HepG2 (cell line): Measurements from ENCODE around the gene IL22RA1. TPM values are rescaled to one million over a fixed set of nuclear protein-coding genes. Genes with fewer than 3 reads are reported as not detected.

ENCODE experiments used
- ATF7 ChIP-seq, 2 experiments: fragments of 450-650 bp in 1 of 2; sonication (generic) in 1 of 2; formaldehyde crosslinking in 1 of 2; IDR thresholded peaks; 2 replicates each; pipeline versions ENCODE4 v1.4.0 to v1.6.1; 2016 to 2020; ENCODE audit warnings: antibody characterized with exemption in 1 of 2, mild to moderate bottlenecking in 1 of 2, missing genetic modification reagents in 1 of 2
- CEBPG ChIP-seq: IDR thresholded peaks from 2 replicates; pipeline ENCODE4 v1.6.1; 2016
- HCFC1 ChIP-seq: fragments of 150-350 bp; IDR thresholded peaks from 2 replicates; pipeline ENCODE4 v1.6.1; 2014; ENCODE audit warnings: low read depth, low read length
- HMG20B ChIP-seq: conservative IDR thresholded peaks from 2 replicates; pipeline ENCODE4 v1.6.1; 2016; ENCODE audit warnings: missing genetic modification reagents, missing compliant biosample characterization
- HNRNPK ChIP-seq: fragments of 200-400 bp; formaldehyde crosslinking; IDR thresholded peaks from 2 replicates; pipeline ENCODE4 v1.6.1; 2018; ENCODE audit warnings: low read length, low read depth, moderate library complexity, mild to moderate bottlenecking; ENCODE audit not compliant: poor library complexity, severe bottlenecking
- RAD51 ChIP-seq: fragments of 450-650 bp; IDR thresholded peaks from 2 replicates; pipeline ENCODE4 v1.6.1; 2016; ENCODE audit warnings: borderline replicate concordance
- TCF7L2 ChIP-seq: IDR thresholded peaks from 2 replicates; pipeline ENCODE4 v1.6.1; 2011; ENCODE audit warnings: mild to moderate bottlenecking, low read depth, low read length, moderate library complexity
- ZFP36L1 ChIP-seq: sonication (generic); formaldehyde crosslinking; IDR thresholded peaks from 2 replicates; pipeline ENCODE4 v1.8.0; 2022; ENCODE audit warnings: mild to moderate bottlenecking, missing genetic modification reagents, moderate library complexity
- ZNF138 ChIP-seq: sonication (generic); formaldehyde crosslinking; IDR thresholded peaks from 2 replicates; pipeline ENCODE4 v1.5.0; 2020; ENCODE audit warnings: mild to moderate bottlenecking, low read depth, missing genetic modification reagents
- ZNF20 ChIP-seq: sonication (generic); formaldehyde crosslinking; IDR thresholded peaks from 2 replicates; pipeline ENCODE4 v1.4.0; 2020; ENCODE audit warnings: mild to moderate bottlenecking, moderate library complexity, missing genetic modification reagents
- ZNF34 ChIP-seq: sonication (generic); formaldehyde crosslinking; IDR thresholded peaks from 2 replicates; pipeline ENCODE4 v1.4.0; 2020; ENCODE audit warnings: mild to moderate bottlenecking, missing genetic modification reagents, borderline replicate concordance
- ZNF629 ChIP-seq: sonication (generic); formaldehyde crosslinking; conservative IDR thresholded peaks from 2 replicates; pipeline ENCODE4 v1.5.0; 2020; ENCODE audit warnings: missing genetic modification reagents
- ZNF782 ChIP-seq: sonication (generic); formaldehyde crosslinking; IDR thresholded peaks from 2 replicates; pipeline ENCODE4 v1.4.0; 2020; ENCODE audit warnings: missing genetic modification reagents, mild to moderate bottlenecking, borderline replicate concordance
- ZNF790 ChIP-seq: sonication (generic); formaldehyde crosslinking; IDR thresholded peaks from 2 replicates; pipeline ENCODE4 v1.8.0; 2022; ENCODE audit warnings: missing genetic modification reagents, mild to moderate bottlenecking, borderline replicate concordance
- polyA plus RNA-seq, 8 experiments: library from polyadenylated mRNA; depleted of rRNA in 3 of 8; stranded (reverse) in 7 of 8; unstranded in 1 of 8; fragments of >200 nt; fragmentation: Illumina TruSeq in 4 of 8; extraction: Trizol in 4 of 8; gene quantifications; 2 replicates each; pipeline versions ENCODE4 v1.2.1 to v1.2.3, GENCODE V29; 2011 to 2016; ENCODE audit warnings: low read depth in 4 of 8, missing spikeins in 1 of 8, mixed read lengths in 1 of 8; ENCODE audit not compliant: insufficient read depth in 1 of 8
- total RNA-seq, 5 experiments: library from RNA; depleted of rRNA; stranded (reverse); fragments of >200 nt; fragmentation: Illumina TruSeq; extraction: Trizol; gene quantifications; 2 replicates each; pipeline ENCODE4 v1.2.3, GENCODE V29; 2016; ENCODE audit warnings: low read depth in 1 of 5
- TF ChIP-seq, protein P1 (sequence below): sonication (generic); formaldehyde crosslinking; conservative IDR thresholded peaks from 2 replicates; pipeline ENCODE4 v1.8.0; 2022; ENCODE audit warnings: missing genetic modification reagents
- TF ChIP-seq, protein P2 (sequence below): sonication (generic); formaldehyde crosslinking; IDR thresholded peaks from 2 replicates; pipeline ENCODE4 v1.4.0; 2020; ENCODE audit warnings: missing genetic modification reagents
- TF ChIP-seq, protein P3 (sequence below): sonication (generic); formaldehyde crosslinking; IDR thresholded peaks from 2 replicates; pipeline ENCODE4 v1.5.0; 2020; ENCODE audit warnings: missing genetic modification reagents, mild to moderate bottlenecking, borderline replicate concordance
- TF ChIP-seq, protein P4 (sequence below): sonication (generic); formaldehyde crosslinking; IDR thresholded peaks from 2 replicates; pipeline ENCODE4 v1.4.0; 2020; ENCODE audit warnings: missing genetic modification reagents, borderline replicate concordance

Gene IL22RA1
- total and polyA plus RNA-seq, 2 of the 13 experiments (the other 11 are each of a cell fraction or from before 2014, with no cell fraction given), result 4.4 to 10.2 TPM

DNA sequence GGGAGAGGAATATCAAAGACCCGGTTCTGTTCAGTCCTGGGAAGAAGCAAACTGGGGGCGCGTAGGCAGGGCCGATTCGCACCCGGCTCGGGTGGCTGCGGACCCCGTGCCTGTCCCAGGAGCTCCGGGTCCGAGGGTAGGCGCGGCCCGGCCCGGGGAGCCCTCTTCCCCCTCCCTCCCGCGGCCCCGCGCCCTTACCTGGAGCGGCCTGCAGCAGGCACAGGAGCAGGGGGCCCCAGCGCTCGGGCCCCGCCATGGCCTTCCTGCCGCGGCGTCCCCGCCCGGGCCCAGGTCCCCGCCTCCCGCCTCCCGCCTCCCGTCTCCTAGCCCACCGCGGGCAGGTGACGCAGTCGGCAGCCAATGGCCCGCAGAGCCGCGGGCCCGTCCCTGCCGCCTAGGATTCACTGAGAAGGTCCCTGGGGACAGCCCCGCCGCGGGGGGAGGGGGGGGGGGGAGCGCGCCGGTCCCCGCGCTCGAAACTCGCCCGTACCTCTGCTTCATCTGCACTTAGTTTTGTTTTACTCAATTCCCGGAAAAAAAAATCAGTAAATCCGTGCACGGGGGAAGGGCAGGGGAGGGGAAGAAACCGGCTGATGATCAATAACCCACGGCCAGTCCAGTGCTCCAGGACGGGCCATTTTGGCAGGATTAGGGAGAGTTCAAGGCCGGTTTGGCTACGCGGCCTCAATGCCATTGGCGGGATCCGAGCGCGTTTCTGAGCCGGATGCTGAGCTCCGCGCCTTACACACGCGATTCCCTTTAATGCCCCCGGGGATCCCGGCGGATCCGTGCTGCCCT is 44.3 kb upstream of the IL22RA1 start, which contains the start of gene IFNLR1 (continued):
- TF ChIP-seq ZNF20 (CRISPR knock-in tag) (no peak), HMG20B (CRISPR knock-in tag) (no peak), HCFC1 (no peak), ZFP36L1 (CRISPR knock-in tag) (no peak), CEBPG (no peak), ATF7 (IDR thresholded peaks at IDR 0.05) (no peak), ATF7 (CRISPR knock-in tag; IDR thresholded peaks at IDR 0.05) (no peak), ZNF790 (CRISPR knock-in tag) (0 out of 2 replicates have a peak, but pooled peaks have one; percentile 44), ZNF34 (CRISPR knock-in tag) (no peak), ZNF782 (CRISPR knock-in tag) (no peak), RAD51 (no peak), ZNF138 (no peak), TCF7L2 (no peak), HNRNPK (no peak), ZNF629 (CRISPR knock-in tag) (no peak; the same call in 1 of the 2 replicates)
- TF ChIP-seq, protein P1, sequence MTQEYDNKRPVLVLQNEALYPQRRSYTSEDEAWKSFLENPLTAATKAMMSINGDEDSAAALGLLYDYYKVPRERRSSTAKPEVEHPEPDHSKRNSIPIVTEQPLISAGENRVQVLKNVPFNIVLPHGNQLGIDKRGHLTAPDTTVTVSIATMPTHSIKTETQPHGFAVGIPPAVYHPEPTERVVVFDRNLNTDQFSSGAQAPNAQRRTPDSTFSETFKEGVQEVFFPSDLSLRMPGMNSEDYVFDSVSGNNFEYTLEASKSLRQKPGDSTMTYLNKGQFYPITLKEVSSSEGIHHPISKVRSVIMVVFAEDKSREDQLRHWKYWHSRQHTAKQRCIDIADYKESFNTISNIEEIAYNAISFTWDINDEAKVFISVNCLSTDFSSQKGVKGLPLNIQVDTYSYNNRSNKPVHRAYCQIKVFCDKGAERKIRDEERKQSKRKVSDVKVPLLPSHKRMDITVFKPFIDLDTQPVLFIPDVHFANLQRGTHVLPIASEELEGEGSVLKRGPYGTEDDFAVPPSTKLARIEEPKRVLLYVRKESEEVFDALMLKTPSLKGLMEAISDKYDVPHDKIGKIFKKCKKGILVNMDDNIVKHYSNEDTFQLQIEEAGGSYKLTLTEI (CRISPR knock-in tag), result no peak
- TF ChIP-seq, protein P2, sequence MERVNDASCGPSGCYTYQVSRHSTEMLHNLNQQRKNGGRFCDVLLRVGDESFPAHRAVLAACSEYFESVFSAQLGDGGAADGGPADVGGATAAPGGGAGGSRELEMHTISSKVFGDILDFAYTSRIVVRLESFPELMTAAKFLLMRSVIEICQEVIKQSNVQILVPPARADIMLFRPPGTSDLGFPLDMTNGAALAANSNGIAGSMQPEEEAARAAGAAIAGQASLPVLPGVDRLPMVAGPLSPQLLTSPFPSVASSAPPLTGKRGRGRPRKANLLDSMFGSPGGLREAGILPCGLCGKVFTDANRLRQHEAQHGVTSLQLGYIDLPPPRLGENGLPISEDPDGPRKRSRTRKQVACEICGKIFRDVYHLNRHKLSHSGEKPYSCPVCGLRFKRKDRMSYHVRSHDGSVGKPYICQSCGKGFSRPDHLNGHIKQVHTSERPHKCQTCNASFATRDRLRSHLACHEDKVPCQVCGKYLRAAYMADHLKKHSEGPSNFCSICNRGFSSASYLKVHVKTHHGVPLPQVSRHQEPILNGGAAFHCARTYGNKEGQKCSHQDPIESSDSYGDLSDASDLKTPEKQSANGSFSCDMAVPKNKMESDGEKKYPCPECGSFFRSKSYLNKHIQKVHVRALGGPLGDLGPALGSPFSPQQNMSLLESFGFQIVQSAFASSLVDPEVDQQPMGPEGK, result peak; percentile 46
- TF ChIP-seq, protein P3, sequence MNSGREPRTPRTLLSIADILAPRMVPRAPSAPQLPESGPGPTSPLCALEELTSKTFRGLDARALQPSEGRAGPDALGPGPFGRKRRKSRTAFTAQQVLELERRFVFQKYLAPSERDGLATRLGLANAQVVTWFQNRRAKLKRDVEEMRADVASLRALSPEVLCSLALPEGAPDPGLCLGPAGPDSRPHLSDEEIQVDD (CRISPR knock-in tag), result no peak
- TF ChIP-seq, protein P4, sequence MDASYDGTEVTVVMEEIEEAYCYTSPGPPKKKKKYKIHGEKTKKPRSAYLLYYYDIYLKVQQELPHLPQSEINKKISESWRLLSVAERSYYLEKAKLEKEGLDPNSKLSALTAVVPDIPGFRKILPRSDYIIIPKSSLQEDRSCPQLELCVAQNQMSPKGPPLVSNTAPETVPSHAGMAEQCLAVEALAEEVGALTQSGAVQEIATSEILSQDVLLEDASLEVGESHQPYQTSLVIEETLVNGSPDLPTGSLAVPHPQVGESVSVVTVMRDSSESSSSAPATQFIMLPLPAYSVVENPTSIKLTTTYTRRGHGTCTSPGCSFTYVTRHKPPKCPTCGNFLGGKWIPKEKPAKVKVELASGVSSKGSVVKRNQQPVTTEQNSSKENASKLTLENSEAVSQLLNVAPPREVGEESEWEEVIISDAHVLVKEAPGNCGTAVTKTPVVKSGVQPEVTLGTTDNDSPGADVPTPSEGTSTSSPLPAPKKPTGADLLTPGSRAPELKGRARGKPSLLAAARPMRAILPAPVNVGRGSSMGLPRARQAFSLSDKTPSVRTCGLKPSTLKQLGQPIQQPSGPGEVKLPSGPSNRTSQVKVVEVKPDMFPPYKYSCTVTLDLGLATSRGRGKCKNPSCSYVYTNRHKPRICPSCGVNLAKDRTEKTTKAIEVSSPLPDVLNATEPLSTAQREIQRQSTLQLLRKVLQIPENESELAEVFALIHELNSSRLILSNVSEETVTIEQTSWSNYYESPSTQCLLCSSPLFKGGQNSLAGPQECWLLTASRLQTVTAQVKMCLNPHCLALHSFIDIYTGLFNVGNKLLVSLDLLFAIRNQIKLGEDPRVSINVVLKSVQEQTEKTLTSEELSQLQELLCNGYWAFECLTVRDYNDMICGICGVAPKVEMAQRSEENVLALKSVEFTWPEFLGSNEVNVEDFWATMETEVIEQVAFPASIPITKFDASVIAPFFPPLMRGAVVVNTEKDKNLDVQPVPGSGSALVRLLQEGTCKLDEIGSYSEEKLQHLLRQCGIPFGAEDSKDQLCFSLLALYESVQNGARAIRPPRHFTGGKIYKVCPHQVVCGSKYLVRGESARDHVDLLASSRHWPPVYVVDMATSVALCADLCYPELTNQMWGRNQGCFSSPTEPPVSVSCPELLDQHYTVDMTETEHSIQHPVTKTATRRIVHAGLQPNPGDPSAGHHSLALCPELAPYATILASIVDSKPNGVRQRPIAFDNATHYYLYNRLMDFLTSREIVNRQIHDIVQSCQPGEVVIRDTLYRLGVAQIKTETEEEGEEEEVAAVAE (CRISPR knock-in tag), result no peak
